Left cardiac atrium (tissue), 4 donors: ENCODE results near the gene TRIM28. TPM values are rescaled to one million over a fixed set of nuclear protein-coding genes. Genes with fewer than 3 reads are reported as not detected.

Experiments used
- ATAC-seq, 2 donors: fragments of 200-7000 bp; cut with Tn5 transposase; one replicate each; pipeline ENCODE4 v1.9.1; 2020; ENCODE audit warnings: mild to moderate bottlenecking in 2 of 2, moderate library complexity in 2 of 2
- DNase-seq: peaks from one replicate; pipeline ENCODE4 v3.0.0-alpha.2; 2020
- intact Hi-C, 2 donors: fragments of 100-400 bp; cut with DNase I; formaldehyde crosslinking; loops; one replicate each; pipeline versions ENCODE4 v1.14.1 to v1.15.1; 2022 to 2023
- total RNA-seq, 2 donors: library from RNA; stranded (reverse); fragmentation: NEBNext Ultra II Directional; extraction: Animal tissue kit (Norgen Biotek cat#: 25700); gene quantifications; one replicate each; pipeline ENCODE4 v1.2.1, GENCODE V29; 2021
- donor health status: DM: no; HTN: yes; CAD: no.
- donor health status: DM: no; HTN: yes; CAD: no; lungs with severe emphysema.
- donor health status: DM: yes; HTN: yes; CAD: no.
- donor health status: Dilated cardiomyopathy.

Gene TRIM28
- total RNA-seq, 2 donors from 2014 or later, result 135 to 150 TPM

- DNase-seq (no peak), ATAC-seq (no peak)
- intact Hi-C loops, result no loop called here
Measured at GRCh38 chr19:58545286-58546018, 1.6 kb downstream of the TRIM28 start.

- DNase-seq (no peak), ATAC-seq (no peak)
- intact Hi-C loops, result no loop called here
Measured at GRCh38 chr19:58546019-58546530, 2.2 kb downstream of the TRIM28 start.

- DNase-seq (no peak), ATAC-seq (no peak)
- intact Hi-C loops, result no loop called here
Measured at GRCh38 chr19:58547323-58548312, 3.8 kb downstream of the TRIM28 start.

GRCh38 chr19:58548859-58549663 is 5.2 kb downstream of the TRIM28 start:
- intact Hi-C loops, result no loop called here
- ATAC-seq (no peak), DNase-seq (no peak)

GRCh38 chr19:58549664-58550361 is 5.9 kb downstream of the TRIM28 start:
- intact Hi-C loops, result no loop called here
- DNase-seq, result no peak
- ATAC-seq, result no peak

GRCh38 chr19:58550362-58551122 is 6.7 kb downstream of the TRIM28 start:
- DNase-seq (no peak), ATAC-seq (no peak)
- intact Hi-C loops, result no loop called here

GRCh38 chr19:58551123-58551497 is 7.2 kb downstream of the TRIM28 start:
- ATAC-seq, result no peak
- intact Hi-C loops, result no loop called here
- DNase-seq, result no peak

GRCh38 chr19:58551577-58552471 is 8.0 kb downstream of the TRIM28 start:
- ATAC-seq (no peak), DNase-seq (no peak)
- intact Hi-C loops, result no loop called here

- intact Hi-C loops, result no loop called here
- ATAC-seq (no peak), DNase-seq (no peak)
Measured at GRCh38 chr19:58552655-58553054, 8.8 kb downstream of the TRIM28 start.

GRCh38 chr19:58553799-58554493 is 10.1 kb downstream of the TRIM28 start:
- intact Hi-C loops, result no loop called here
- no peak for ATAC-seq
- DNase-seq, result no peak

- ATAC-seq (peak; percentile 50 to 60), DNase-seq (peak; percentile 99)
- intact Hi-C loops, result no loop called here
Measured at GRCh38 chr19:58554494-58555368, 10.9 kb downstream of the TRIM28 start, which contains the start of gene CHMP2A. Gene CHMP2A (minus strand): TSS chr19:58555105. CDS start chr19:58554212, 893 bp downstream.

GRCh38 chr19:58555369-58555885 is 11.6 kb downstream of the TRIM28 start:
- ATAC-seq (no peak), DNase-seq (no peak)
- intact Hi-C loops, result no loop called here

- DNase-seq, result no peak
- no peak for ATAC-seq
- intact Hi-C loops, result no loop called here
Measured at GRCh38 chr19:58555920-58556621, 12.2 kb downstream of the TRIM28 start.

GRCh38 chr19:58556622-58557220 is 12.9 kb downstream of the TRIM28 start:
- intact Hi-C loops, result no loop called here
- ATAC-seq (no peak), DNase-seq (no peak)
